NB4 (cell line): ENCODE measurements around the gene CUTA.

Experiments
- MAX ChIP-seq: IDR thresholded peaks from 2 replicates; pipeline ENCODE4 v1.6.1; 2011; ENCODE audit warnings: low read depth, low read length
- MYC ChIP-seq: IDR thresholded peaks from 2 replicates; pipeline ENCODE4 v1.6.1; 2011; ENCODE audit warnings: low read depth, low read length
- POLR2A ChIP-seq: IDR thresholded peaks from 2 replicates; pipeline ENCODE4 v1.6.1; 2011; ENCODE audit warnings: mild to moderate bottlenecking; ENCODE audit not compliant: insufficient read length; ENCODE audit errors: extremely low read depth
- TF ChIP-seq, protein P1 (sequence below): IDR thresholded peaks from one replicate; pipeline ENCODE4 v1.5.1; 2012; ENCODE audit warnings: low read depth, low read length

DNA sequence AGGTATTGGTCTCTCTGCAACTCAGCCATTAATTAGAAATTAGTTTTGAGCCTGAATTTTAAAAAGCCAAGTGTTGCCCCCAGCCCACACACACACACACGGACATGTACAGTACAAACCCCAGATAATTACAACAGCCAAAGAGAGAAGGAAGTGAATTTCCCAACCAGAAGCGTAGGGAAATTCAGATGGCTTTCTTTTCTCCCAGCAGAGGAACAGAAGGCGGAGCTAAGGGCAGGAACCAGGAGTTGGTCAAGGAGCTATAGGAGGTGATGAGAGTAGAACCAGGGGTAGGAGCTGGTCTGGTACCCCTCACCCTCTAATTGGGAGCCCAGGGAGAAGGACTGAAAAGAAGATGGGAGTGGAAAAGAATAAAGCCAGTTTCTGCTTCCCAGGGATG is 32.5 kb upstream of the CUTA start:
- TF ChIP-seq, protein P1, sequence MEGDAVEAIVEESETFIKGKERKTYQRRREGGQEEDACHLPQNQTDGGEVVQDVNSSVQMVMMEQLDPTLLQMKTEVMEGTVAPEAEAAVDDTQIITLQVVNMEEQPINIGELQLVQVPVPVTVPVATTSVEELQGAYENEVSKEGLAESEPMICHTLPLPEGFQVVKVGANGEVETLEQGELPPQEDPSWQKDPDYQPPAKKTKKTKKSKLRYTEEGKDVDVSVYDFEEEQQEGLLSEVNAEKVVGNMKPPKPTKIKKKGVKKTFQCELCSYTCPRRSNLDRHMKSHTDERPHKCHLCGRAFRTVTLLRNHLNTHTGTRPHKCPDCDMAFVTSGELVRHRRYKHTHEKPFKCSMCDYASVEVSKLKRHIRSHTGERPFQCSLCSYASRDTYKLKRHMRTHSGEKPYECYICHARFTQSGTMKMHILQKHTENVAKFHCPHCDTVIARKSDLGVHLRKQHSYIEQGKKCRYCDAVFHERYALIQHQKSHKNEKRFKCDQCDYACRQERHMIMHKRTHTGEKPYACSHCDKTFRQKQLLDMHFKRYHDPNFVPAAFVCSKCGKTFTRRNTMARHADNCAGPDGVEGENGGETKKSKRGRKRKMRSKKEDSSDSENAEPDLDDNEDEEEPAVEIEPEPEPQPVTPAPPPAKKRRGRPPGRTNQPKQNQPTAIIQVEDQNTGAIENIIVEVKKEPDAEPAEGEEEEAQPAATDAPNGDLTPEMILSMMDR = no peak
- no peak for TF ChIP-seq POLR2A
- no peak for TF ChIP-seq MAX
- TF ChIP-seq MYC = no peak
